Peyer's patch (tissue), 4 donors: ENCODE results near the gene SERTAD1.

Source experiments
- CTCF ChIP-seq, 6 experiments: fragments of 450-650 bp in 4 of 6; fragments of 200-600 bp in 2 of 6; sonication (generic) in 1 of 6; IDR thresholded peaks; one replicate each; pipeline ENCODE4 v1.5.1; 2017 to 2019; ENCODE audit warnings: antibody characterized with exemption in 6 of 6, mild to moderate bottlenecking in 3 of 6, moderate library complexity in 1 of 6
- POLR2A ChIP-seq, 2 donors: fragments of 450-650 bp; IDR thresholded peaks; one replicate each; pipeline ENCODE4 v1.5.1; 2017; ENCODE audit warnings: antibody characterized with exemption in 2 of 2, mild to moderate bottlenecking in 2 of 2, moderate library complexity in 2 of 2

GRCh38 chr19:40392894-40393517, 32.8 kb downstream of the SERTAD1 start:
- TF ChIP-seq CTCF (IDR thresholded peaks at IDR 0.05): peak in 2 of 6 experiments; percentile 38 to 43
- no peak for TF ChIP-seq POLR2A (IDR thresholded peaks at IDR 0.05)
